BLaER1 (cell line): ENCODE results near the gene MRPL45.
A peak's percentile ranks its signal among the peaks of the same experiment; 100 is the strongest.

Experiments used
- H3K27ac ChIP-seq: shearing (Covaris generic); formaldehyde crosslinking; 2 replicates; pipeline ENCODE4 v1.8.1; 2022
- H3K27me3 ChIP-seq: shearing (Covaris generic); formaldehyde crosslinking; 2 replicates; pipeline ENCODE4 v1.8.1; 2022
- H3K36me3 ChIP-seq: shearing (Covaris generic); formaldehyde crosslinking; 2 replicates; pipeline ENCODE4 v1.8.1; 2022
- H3K4me1 ChIP-seq: shearing (Covaris generic); formaldehyde crosslinking; 2 replicates; pipeline ENCODE4 v1.8.1; 2022
- H3K4me2 ChIP-seq: shearing (Covaris generic); formaldehyde crosslinking; 2 replicates; pipeline ENCODE4 v1.8.1; 2022
- H3K4me3 ChIP-seq: shearing (Covaris generic); formaldehyde crosslinking; 2 replicates; pipeline ENCODE4 v1.8.1; 2022
- H3K9ac ChIP-seq: shearing (Covaris generic); formaldehyde crosslinking; 2 replicates; pipeline ENCODE4 v1.8.1; 2022
- H3K9me3 ChIP-seq: shearing (Covaris generic); formaldehyde crosslinking; 2 replicates; pipeline ENCODE4 v1.8.1; 2022
- H4K20me1 ChIP-seq: shearing (Covaris generic); formaldehyde crosslinking; 2 replicates; pipeline ENCODE4 v1.8.1; 2022
- Cebpa-rat ChIP-seq: shearing (Covaris generic); IDR thresholded peaks from 2 replicates; pipeline ENCODE4 v1.8.1; 2022

The MRPL45 gene

GRCh38 chr17:38349097-38349730 is 52.2 kb downstream of the MRPL45 start:
- Histone ChIP-seq H3K4me3 (no peak overlapping the region), H3K9ac (no peak overlapping the region), H4K20me1 (peaks cover 20% of the 10 kb centered on the region), H3K27me3 (no peaks in the 10 kb centered on the region), H3K36me3 (no peaks in the 10 kb centered on the region), H3K27ac (no peak overlapping the region), H3K4me2 (no peak overlapping the region), H3K9me3 (no peaks in the 10 kb centered on the region), H3K4me1 (peaks cover 31% of the 10 kb centered on the region)
- no peak for TF ChIP-seq Cebpa-rat

- no peaks in the 10 kb centered on the region for H3K9me3 ChIP-seq
- H3K27ac ChIP-seq = no peak overlapping the region
- no peak overlapping the region for H3K4me3 ChIP-seq
- H3K4me2 ChIP-seq = no peak overlapping the region
- no peak overlapping the region for H3K9ac ChIP-seq
- H3K4me1 ChIP-seq = peaks cover 31% of the 10 kb centered on the region
- H3K36me3 ChIP-seq = no peaks in the 10 kb centered on the region
- H3K27me3 ChIP-seq = no peaks in the 10 kb centered on the region
- H4K20me1 ChIP-seq = peaks cover 28% of the 10 kb centered on the region
- no peak for TF ChIP-seq Cebpa-rat
These were observed 53.1 kb downstream of the MRPL45 start for GRCh38 chr17:38350035-38350434.

- Histone ChIP-seq H3K4me2 (peak within 1 kb of the TSS; percentile 89), H3K9me3 (no peaks in the 10 kb centered on the region), H3K27ac (peak within 1 kb of the TSS; percentile 89), H3K4me1 (peaks cover 34% of the 10 kb centered on the region), H4K20me1 (peaks cover 44% of the 10 kb centered on the region), H3K9ac (peak within 1 kb of the TSS; percentile 92), H3K4me3 (peak within 1 kb of the TSS; percentile 94), H3K27me3 (no peaks in the 10 kb centered on the region), H3K36me3 (0 out of 2 replicates have a peak, but pooled peaks cover 6% of the 10 kb centered on the region)
- TF ChIP-seq Cebpa-rat = no peak
These were observed 54.6 kb downstream of the MRPL45 start, which contains the start of gene SOCS7 for GRCh38 chr17:38351412-38352222. Gene SOCS7 (plus strand): TSS chr17:38351844. CDS start chr17:38352053, 209 bp downstream.

- H3K4me3 ChIP-seq = peak overlapping the region; percentile 94
- H3K9me3 ChIP-seq = no peaks in the 10 kb centered on the region
- H3K27me3 ChIP-seq = no peaks in the 10 kb centered on the region
- peak overlapping the region; percentile 89 for H3K27ac ChIP-seq
- H4K20me1 ChIP-seq = peaks cover 52% of the 10 kb centered on the region
- H3K36me3 ChIP-seq = 0 out of 2 replicates have a peak, but pooled peaks cover 6% of the 10 kb centered on the region
- peaks cover 41% of the 10 kb centered on the region for H3K4me1 ChIP-seq
- peak overlapping the region; percentile 89 for H3K4me2 ChIP-seq
- peak overlapping the region; percentile 92 for H3K9ac ChIP-seq
- TF ChIP-seq Cebpa-rat = no peak
These were observed 55.5 kb downstream of the MRPL45 start for GRCh38 chr17:38352245-38353085.

- Histone ChIP-seq H4K20me1 (peaks cover 59% of the 10 kb centered on the region), H3K4me3 (peak overlapping the region; percentile 94), H3K27ac (0 out of 2 replicates have a peak overlapping the region, but pooled peaks have one; percentile 89), H3K9ac (peak overlapping the region; percentile 92), H3K4me2 (peak overlapping the region; percentile 89), H3K27me3 (no peaks in the 10 kb centered on the region), H3K36me3 (0 out of 2 replicates have a peak, but pooled peaks cover 6% of the 10 kb centered on the region), H3K4me1 (peaks cover 44% of the 10 kb centered on the region), H3K9me3 (no peaks in the 10 kb centered on the region)
- no peak for TF ChIP-seq Cebpa-rat
These were observed 56.2 kb downstream of the MRPL45 start for GRCh38 chr17:38353086-38353604.

GRCh38 chr17:38353668-38354067 is 56.7 kb downstream of the MRPL45 start:
- Histone ChIP-seq H3K9ac (no peak overlapping the region), H3K36me3 (0 out of 2 replicates have a peak, but pooled peaks cover 6% of the 10 kb centered on the region), H3K27me3 (no peaks in the 10 kb centered on the region), H3K9me3 (no peaks in the 10 kb centered on the region), H3K4me1 (peaks cover 44% of the 10 kb centered on the region), H3K4me2 (peak overlapping the region; percentile 89), H3K4me3 (peak overlapping the region; percentile 94), H4K20me1 (peaks cover 64% of the 10 kb centered on the region), H3K27ac (no peak overlapping the region)
- no peak for TF ChIP-seq Cebpa-rat

- H3K4me2 ChIP-seq = peak overlapping the region; percentile 89
- TF ChIP-seq Cebpa-rat = no peak
- no peaks in the 10 kb centered on the region for H3K9me3 ChIP-seq
- no peaks in the 10 kb centered on the region for H3K27me3 ChIP-seq
- H4K20me1 ChIP-seq = peaks cover 72% of the 10 kb centered on the region
- H3K9ac ChIP-seq = no peak overlapping the region
- H3K36me3 ChIP-seq = 0 out of 2 replicates have a peak, but pooled peaks cover 6% of the 10 kb centered on the region
- H3K27ac ChIP-seq = no peak overlapping the region
- H3K4me3 ChIP-seq = peak overlapping the region; percentile 94
- peaks cover 44% of the 10 kb centered on the region for H3K4me1 ChIP-seq
These were observed 57.5 kb downstream of the MRPL45 start for GRCh38 chr17:38354466-38354865.

- Histone ChIP-seq H3K9me3 (no peaks in the 10 kb centered on the region), H3K9ac (no peak overlapping the region), H3K27ac (no peak overlapping the region), H3K4me1 (peaks cover 44% of the 10 kb centered on the region), H4K20me1 (peaks cover 80% of the 10 kb centered on the region), H3K4me3 (no peak overlapping the region), H3K27me3 (no peaks in the 10 kb centered on the region), H3K36me3 (0 out of 2 replicates have a peak, but pooled peaks cover 6% of the 10 kb centered on the region), H3K4me2 (peak overlapping the region; percentile 89)
- no peak for TF ChIP-seq Cebpa-rat
These were observed 58.3 kb downstream of the MRPL45 start for GRCh38 chr17:38355251-38355650.

- H3K27me3 ChIP-seq = no peaks in the 10 kb centered on the region
- H3K4me2 ChIP-seq = no peak overlapping the region
- peaks cover 38% of the 10 kb centered on the region for H3K4me1 ChIP-seq
- H3K4me3 ChIP-seq = no peak overlapping the region
- H3K9me3 ChIP-seq = no peaks in the 10 kb centered on the region
- peaks cover 21% of the 10 kb centered on the region for H3K36me3 ChIP-seq
- TF ChIP-seq Cebpa-rat = no peak
- no peak overlapping the region for H3K27ac ChIP-seq
- H3K9ac ChIP-seq = no peak overlapping the region
- H4K20me1 ChIP-seq = peaks cover 100% of the 10 kb centered on the region
These were observed 60.6 kb downstream of the MRPL45 start for GRCh38 chr17:38357486-38358123.
